Fibroblast of upper back skin (primary cell): Measurements from ENCODE around the gene PRKD1.

Experiments used
- DNase-seq: peaks from one replicate; pipeline ENCODE4 v3.0.0-alpha.2; 2013

PRKD1 gene

DNA sequence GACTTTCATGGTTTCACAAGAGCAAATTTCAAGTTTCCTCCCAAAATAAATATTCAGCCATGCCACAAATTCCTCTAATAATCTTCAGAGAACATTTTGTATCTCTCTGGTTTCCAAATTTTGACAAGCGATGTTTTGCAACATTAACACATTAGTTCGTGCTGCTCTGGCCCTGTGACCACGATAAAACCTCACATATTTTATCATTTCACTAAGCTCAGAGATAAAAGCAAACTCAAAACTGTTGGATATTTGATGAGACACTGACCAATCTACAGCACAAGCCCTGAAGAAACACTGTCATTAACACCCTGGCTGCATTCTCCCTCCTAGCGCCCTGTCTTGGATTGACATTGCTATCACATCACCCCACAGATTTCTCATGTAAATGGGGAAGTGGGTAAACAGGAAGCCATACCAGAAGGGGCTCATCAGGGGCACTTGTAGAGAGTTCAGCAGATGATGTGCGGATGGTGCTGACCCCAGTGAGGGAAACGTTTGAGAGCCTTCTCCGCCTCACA lies 264.3 kb downstream of the PRKD1 start:
- no peak for DNase-seq

DNA sequence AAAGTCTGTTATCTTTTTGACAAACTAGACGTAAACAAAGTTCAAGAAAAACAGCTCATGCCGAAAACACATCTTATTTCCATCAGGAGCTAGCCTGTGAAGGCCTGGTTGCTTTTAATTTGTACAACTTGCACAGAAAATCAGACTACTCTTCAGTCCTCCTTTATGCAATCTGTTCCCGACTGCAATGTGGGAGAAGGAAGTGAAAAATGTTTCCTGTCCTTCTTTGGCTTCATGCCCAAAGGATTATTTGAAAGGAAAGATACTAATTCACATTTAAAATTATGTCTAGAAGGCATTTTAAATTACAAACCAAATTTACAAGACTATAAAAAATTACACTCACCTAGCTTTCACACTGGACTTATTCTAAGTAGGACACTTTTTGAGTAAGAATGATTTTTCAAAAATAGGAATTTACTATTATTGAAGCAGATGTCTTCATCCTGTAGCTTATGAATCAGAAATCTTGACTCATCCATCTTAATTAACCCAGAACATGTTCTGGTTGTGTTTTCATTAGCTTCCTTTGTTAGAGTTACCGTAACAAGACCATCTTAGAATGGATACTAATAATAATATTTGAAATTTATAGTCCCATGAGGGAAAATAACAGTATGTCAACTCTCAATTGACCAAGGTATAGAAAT lies 272.6 kb downstream of the PRKD1 start:
- DNase-seq = peak; percentile 43

DNA sequence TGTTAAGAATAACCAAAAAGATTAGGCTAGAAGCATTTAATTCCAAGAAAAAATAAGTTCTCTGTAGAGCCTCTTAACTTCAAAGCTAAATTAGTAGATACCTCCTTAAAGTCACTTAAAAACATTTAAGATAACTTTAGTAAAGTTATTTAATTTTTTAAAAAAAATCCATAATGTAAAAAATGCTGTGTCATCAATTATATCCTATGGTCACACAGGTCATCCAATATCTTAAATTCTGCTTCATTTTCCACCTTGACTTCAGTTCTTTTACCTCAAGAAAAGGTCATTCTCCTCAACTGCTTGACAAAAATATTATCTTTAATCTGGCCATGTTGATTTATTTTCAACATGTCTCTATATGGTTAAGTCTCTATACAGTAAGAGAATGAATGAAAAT lies 274.3 kb downstream of the PRKD1 start:
- DNase-seq = no peak

DNA sequence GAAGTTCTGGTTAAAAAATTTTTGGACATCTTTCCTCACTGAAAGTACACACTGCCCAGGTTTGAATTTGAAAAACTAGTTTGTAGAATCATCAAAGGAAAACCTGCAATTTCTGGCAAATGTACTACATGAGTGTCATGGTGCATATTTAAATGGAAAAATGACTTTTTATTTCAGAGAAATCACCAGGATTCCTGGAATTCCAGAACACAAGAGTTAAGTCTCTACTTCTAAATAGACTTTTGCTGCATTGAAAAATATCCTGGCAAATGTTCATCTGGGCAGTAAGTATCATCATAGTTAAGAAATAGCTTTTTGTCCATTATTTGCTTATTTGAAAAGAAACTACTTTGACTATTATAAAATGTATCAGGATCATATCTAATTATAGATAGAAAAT lies 275.1 kb downstream of the PRKD1 start:
- DNase-seq = peak; percentile 39

DNA sequence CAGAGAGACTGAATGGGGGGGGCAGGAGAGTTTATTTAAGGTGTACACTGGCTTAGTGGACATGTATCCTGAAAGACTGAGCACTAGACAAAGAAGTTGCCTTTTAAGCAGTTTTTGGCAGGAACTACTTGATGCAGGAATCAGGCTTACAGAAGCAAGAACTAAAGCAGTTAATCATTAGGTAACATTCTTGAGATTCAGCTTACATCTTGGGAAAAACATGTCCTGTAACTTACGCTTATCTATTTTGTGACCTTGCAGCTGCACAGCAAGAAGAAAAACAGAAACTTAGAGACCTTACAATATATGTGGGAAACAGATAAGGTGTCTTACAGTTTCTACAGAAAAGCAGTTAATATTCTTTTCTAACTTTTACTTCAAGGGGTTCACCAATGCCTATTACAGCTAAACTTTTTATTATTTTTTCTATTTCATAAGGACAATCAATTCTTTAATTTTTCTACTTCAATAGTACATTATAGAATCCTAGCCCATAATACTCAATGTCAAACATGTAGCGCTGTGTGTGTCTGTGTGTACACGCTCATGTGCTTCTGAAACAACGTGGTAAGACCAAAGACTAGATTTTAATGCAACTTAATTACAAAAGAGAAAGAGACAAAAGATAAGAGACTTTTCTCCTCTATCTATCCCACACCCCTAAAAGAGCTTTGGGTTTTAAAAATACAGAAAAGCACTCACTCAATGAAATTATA lies 276.9 kb downstream of the PRKD1 start:
- no peak for DNase-seq

DNA sequence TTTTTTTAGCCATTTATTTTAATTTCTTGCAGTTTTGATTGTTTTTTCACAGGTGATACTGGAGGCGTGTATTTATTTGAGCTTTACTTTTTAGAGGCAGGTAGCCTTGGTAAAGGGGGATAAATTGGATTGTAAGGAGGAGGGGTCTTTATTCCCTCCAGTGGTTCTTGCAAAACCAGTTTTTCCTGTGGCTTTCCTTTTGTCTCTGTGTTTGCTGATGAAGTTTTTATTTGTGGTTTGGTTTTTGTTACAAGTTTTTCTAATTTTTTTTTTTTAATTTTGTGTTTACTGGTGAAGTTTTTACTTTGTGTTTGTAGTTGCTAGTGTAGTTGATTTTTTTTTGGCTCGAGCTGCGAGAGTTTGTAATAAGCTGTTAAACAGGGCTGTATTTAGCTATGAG lies 278.5 kb downstream of the PRKD1 start:
- no peak for DNase-seq

DNA sequence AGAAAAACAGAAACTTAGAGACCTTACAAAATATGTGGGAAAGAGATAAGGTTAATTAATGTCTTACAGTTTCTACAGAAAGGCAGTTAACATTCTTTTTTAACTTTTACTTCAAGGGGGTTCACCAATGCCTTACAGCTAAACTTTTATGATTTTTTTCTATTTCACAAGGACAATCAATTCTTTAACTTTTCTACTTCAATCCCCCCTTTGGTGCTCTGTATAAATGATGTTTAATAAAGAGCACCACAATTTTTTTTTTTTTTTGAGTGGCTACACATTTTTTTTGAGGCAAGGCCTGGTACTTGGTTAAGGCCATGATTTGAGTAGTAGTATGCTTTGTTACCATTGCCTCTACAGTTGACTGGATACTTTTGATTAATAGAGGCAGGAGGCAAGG lies 279.6 kb downstream of the PRKD1 start:
- DNase-seq = no peak

DNA sequence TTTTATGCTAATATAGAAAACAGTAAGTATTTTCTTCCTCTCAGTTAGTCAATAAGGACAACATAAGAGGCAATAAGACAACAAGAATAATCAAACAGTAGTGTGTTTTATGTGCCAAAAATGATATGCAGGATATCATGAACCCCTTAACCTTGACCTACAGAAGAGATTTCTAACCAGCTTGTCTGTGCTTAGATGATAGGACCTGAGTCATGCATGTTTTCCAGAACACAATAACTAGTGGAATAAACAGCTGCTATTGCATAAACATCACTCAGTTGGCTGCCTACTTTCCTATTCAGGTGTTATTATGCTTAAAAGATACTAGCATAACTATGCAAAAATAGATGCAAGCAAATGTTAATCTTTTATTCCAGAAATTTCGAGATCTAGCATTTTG lies 282.5 kb downstream of the PRKD1 start:
- no peak for DNase-seq

DNA sequence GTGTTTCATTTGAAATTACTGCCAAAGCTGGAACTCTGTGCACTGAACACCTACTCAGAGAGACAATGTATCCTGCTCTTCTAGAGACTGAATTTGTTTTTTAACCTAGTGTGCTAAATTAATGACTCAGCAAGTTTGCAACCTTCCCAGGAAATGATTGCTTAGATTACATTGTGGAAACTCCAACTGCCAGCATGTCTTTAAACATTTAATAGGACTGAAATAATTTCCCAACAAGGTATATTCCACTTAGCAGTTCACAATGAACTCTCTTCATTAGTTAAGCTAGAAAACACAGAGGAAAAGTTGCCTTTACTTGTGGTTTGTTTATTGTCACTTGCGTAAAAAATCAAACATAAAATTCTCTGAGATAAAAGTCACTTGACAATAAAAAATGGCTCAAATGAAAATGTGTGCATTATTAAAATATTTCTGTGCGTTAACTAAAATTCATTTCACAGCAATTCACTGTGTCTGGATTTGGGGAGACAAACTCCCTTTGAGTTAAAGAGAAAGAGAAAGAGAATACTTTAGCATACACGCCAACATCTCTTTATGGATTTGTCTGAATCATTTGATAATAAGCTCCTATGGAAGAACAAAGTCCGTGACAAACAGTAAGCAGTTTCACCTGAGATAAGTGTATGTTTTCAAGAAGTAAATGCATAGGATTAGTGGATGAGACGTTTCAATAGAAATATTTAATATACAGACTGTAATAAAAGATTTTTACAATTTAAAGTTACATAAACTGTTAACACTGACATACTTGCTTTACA lies 284.0 kb downstream of the PRKD1 start:
- DNase-seq = peak; percentile 42

DNA sequence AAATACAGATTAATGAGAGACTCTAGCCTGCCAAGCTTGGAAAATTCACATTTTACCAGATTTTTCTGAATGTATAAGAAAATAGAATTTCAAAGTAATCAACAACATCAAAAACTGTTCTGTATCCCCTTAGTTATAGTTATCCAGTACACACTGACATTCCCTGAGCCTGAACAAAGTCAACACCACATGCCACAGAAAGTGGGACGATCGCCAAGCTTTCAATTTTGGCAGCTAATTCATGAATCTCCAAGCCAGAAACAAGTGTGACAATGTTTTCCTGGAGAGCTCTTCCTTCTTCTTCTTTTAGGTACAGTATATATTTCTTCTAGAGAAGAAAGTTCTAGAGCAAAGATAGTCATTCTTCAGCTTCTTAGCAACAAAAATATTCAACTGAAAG lies 290.2 kb downstream of the PRKD1 start:
- DNase-seq = peak; percentile 82

DNA sequence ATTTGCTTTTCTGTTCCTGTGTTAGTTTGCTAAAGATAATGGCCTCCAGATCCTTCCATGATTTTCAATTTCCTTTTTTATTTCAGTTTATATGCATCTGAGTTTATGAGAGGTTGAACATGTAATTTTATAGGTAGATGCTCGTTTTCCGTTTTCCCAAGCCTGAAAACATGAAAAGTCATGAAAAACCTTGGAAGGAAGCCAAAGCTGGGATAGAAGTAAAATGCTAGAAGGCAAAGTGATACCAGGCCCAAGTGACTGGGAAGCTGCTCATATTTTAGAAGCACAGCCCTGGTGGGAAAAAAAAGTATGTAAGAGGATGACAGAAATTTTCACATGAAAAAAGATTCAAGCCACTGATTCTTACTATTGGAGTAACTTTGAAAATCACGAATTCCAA lies 290.8 kb downstream of the PRKD1 start:
- DNase-seq = peak; percentile 1

DNA sequence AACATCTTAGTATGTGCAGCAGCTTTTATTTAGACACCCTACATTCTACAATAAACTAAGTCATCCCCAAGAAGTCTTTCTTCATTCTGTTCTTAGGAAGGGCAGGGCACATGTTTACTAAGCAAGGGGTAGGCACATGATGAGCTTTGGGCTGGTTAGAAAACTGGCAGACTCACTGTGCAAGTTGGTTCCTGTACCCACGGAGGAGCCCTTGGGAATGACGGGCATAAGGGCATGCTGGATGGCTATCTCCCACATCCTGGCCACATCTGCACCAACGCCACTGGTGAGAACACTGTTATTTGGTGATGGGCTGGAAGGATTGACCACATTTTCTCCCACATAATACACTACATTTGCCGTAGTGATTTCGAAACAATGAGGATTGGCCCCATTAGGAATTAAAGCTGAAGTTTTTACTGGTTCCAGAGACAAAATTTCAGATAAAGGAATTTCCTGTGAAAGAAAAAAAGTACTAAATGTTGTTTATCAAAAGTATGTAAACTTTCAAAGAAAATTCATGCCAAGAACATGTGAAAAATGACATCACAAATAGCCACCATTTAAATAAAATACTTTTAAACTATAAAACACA lies 297.0 kb downstream of the PRKD1 start:
- DNase-seq = no peak

DNA sequence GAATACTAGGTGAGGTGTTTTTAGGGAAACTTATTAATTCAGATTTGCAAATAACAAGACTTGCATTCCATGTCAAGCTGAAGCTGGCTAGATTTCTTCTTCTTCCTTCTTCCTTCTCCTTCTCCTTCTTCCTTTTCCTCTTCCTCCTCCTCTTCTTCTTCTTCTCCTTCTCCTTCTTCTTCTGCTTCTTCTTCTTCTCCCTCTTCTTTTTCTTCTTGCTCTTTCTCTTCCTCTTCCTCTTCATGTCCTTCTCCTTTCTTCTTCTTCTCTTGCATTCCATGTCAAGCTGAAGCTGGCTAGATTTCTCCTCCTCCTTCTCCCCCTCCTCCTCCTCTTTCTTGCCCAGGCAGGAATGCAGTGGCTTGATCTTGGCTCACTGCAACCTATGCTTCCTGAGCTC lies 297.8 kb downstream of the PRKD1 start:
- DNase-seq = no peak

DNA sequence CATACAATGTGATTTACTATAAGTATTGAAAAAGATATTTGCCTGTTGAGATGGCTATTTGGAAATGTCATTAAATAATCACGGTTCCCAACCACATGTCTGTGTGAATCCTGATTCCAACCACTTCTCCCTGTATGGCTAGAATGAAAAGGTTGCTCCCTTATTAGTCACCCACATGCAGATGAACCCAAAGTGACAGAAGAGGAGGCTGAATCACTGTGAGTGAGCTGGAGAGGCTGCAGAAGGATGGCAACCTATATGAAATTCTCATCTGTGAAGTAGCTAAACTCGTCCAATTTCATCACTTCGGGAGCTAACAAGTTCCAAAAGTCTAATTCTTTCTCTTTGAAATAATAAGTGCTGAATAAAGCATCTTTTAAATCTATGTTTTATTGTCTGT lies 300.5 kb downstream of the PRKD1 start:
- peak; percentile 54 for DNase-seq

DNA sequence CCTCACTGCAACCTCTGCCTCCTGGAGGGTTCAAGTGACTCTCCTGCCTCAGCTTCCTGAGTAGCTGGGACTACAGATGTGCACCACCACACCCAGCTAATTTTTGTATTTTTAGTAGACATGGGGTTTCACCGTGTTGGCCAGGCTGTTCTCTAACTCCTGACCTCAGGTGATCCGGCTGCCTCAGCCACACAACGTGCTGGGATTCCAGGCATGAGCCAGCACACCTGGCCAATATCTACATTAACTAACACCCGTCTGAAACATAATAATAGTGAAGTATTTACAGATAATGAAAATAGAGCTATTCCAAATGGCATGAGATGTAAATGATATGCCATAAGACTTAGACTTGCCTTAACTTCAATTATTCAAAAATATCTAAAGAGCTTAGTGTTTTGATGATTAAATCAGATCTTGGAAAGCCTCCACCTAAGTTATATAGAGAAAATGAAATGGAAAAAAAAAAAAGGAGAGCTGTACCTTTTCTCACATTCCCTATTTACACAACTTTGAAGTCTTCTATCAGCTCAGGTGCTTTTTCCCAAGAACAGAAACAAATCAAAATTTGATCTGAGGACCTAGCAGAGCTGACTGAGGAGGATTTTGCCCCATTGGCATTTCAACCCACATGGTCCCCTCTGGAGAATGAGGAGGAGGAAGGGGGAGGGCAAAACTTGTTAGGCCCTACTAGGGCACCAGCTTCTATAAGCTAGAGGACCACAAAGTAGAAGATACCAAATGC lies 309.2 kb downstream of the PRKD1 start:
- DNase-seq = no peak

DNA sequence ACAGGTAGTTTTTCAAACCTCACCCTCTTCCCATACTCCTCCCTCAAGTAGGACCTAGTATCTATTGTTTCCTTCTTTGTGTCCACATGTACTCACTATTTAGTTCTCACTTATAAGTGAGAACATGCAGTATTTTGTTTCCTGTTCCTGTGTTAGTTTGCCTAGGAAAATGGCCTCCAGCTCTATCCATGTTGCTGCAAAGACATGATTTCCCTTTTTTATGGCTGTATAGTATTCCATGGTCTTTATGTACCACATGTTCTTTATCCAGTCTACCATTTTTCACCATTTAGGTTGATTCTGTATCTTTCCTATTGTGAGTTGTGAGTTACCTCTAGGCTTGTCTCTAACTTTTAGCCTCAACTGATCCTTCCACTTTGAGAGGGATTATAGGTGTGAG lies 310.7 kb downstream of the PRKD1 start:
- DNase-seq = no peak

DNA sequence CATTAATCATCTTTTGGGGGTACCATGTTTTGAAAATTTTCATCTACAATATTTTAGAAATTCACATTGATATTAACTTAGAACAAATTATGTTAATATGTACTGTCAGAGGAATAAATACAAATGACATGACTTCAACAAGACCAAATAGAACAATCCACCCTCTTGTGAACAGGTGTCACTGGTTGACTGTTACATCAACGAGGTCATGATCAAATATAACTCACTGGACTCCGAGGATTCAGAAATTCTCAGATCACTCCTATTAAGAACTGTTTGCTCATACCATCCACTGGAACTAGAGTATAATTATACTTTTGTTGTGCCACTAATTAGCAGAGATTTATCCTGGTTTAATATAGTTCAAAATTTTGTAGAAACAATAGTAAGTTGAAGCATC lies 318.8 kb downstream of the PRKD1 start:
- no peak for DNase-seq

DNA sequence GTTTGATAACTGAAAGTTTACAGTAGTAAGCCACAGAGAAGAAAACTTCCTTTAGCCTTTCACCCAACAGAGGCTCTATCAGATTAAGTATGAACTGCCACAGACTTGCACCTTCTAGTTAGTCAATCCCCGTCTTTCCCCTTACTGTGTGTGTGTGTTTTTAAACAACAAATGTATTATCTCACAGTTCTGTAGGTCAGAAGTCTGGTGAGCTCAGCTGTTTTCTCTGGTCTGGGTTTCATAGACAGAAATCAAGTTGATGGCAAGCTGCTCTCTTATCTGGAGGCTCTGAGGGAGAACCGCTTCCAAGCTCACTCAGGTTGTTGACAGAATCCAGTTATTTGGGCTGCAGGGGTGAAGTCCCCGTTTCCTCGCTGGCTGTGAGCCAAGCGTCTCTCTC lies 320.5 kb downstream of the PRKD1 start:
- no peak for DNase-seq

DNA sequence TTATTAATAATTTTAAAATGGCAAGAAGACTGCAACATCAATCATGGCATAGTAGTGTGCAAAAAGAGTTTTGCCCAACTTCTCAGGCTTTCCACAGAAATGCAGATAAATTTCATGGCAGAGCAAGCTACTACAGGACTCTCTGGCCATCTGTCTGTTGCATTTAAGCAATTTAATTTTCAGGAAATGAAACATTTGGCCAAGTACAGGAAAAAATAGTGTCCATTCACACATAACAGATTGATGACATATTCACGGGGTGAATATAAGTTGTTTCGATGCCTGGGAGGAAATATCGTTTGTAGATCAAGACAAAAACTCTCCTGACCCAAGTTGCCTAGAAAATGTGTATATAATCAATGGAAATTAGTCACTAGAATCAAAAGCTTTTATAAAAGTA lies 324.0 kb downstream of the PRKD1 start:
- DNase-seq = no peak

DNA sequence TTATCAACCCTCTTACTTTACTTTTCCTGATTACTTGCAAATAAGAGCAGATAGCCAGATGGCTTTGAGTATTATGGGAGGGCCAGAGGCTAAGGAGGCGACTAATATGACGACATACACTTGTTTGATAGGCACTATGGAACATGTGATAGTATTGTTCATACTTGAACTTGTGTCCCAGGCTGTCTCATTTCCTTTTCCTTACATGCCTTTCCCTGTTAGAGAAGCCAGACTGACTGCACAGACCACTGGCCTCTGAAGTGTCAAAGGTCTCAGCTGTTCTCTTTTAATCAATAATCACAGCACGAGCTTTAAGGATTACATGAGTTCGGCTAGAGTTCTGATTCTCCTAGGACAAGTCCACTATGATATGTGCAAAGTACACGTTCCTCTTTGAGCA lies 326.0 kb downstream of the PRKD1 start:
- DNase-seq = no peak

DNA sequence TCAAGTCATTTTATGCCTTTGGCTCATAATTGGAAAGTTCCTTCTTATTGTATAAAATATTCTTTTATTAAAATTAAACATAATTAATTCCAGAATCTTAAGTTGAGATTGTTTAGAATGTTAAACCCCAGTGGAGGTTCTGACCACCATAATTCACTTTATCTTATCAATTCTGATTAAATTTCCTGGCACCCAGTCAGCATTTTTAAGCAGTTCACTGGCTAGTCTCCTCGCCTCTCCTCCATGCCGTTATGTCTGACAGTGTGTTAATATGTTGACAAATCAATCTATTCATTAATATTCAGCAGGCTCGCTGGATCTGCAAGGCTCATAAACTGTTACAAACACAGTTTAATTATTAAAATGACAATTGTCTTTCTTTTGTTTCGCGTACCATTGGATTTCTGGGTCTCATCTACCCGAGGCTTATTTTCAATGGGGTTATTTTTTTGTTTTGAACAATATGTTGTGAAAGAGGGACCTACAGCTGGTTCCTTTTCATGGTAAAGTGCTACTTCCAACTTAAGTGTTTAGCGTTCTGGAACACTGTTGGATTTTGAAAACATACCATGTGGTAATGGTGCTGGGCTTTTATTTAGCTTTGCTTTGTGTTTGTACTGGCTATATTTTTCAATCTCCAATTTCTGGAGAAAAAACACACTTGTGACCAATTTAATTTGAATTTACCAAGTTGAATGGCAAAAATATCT lies 339.7 kb downstream of the PRKD1 start:
- no peak for DNase-seq

DNA sequence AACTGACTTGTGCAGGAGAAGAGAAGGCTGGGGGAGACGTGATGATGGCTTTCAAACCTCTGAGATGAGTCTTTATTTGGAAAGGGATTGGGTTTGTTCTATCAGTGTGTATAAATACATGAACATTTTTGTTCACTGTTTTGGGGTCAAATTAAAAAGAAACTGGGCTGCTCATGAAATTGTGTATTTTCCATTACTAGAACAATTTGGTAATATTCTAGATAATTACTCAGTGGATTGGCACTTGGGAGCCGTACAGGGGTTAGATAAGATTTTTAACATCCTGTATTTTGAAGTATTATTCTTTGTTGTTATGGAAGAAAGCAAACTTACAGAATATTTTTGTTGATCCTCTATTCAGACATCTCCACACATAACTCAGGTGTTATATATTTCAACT lies 340.6 kb downstream of the PRKD1 start:
- no peak for DNase-seq
